GM19468 (cell line): Measurements from ENCODE around the gene CPT1A.

Source experiments
- ATAC-seq: cut with Tn5 transposase; IDR thresholded peaks from one replicate; pipeline ENCODE4 v1.9.1; 2021; ENCODE audit warnings: mild to moderate bottlenecking, moderate library complexity, moderate number of reproducible peaks; ENCODE audit not compliant: unreplicated experiment; ENCODE audit errors: extremely low read depth

CPT1A gene

GRCh38 chr11:68763926-68764657 lies 77.6 kb downstream of the CPT1A start:
- no peak for ATAC-seq

GRCh38 chr11:68763181-68763721 lies 78.5 kb downstream of the CPT1A start:
- ATAC-seq: no peak

GRCh38 chr11:68762481-68762880 lies 79.2 kb downstream of the CPT1A start:
- ATAC-seq: no peak

GRCh38 chr11:68761801-68762200 lies 79.9 kb downstream of the CPT1A start:
- ATAC-seq: no peak

- ATAC-seq: no peak
Measured at GRCh38 chr11:68759991-68760390, 81.7 kb downstream of the CPT1A start.

- no peak for ATAC-seq
Measured at GRCh38 chr11:68757711-68758110, 84.0 kb downstream of the CPT1A start.

- ATAC-seq: no peak
Measured at GRCh38 chr11:68756171-68756766, 85.4 kb downstream of the CPT1A start.

GRCh38 chr11:68753300-68753699 lies 88.4 kb downstream of the CPT1A start:
- ATAC-seq: no peak

- no peak for ATAC-seq
Measured at GRCh38 chr11:68751331-68751856, 90.3 kb downstream of the CPT1A start, which contains the start of gene TESMIN. Gene TESMIN (minus strand): TSS chr11:68751520. CDS start chr11:68750660, 860 bp downstream.

GRCh38 chr11:68751004-68751325 lies 90.8 kb downstream of the CPT1A start:
- no peak for ATAC-seq

GRCh38 chr11:68750195-68751003 lies 91.3 kb downstream of the CPT1A start:
- ATAC-seq: no peak

GRCh38 chr11:68749229-68750123 lies 92.2 kb downstream of the CPT1A start:
- ATAC-seq: no peak

- ATAC-seq: no peak
Measured at GRCh38 chr11:68748061-68748460, 93.7 kb downstream of the CPT1A start.

GRCh38 chr11:68743539-68743938 lies 98.2 kb downstream of the CPT1A start:
- no peak for ATAC-seq

GRCh38 chr11:68741463-68741862 lies 100.3 kb downstream of the CPT1A start:
- ATAC-seq: no peak

- ATAC-seq: no peak
Measured at GRCh38 chr11:68735646-68736045, 106.1 kb downstream of the CPT1A start.

GRCh38 chr11:68735125-68735524 lies 106.6 kb downstream of the CPT1A start:
- no peak for ATAC-seq

- no peak for ATAC-seq
Measured at GRCh38 chr11:68734111-68734510, 107.6 kb downstream of the CPT1A start.

GRCh38 chr11:68727783-68728182 lies 113.9 kb downstream of the CPT1A start:
- no peak for ATAC-seq

GRCh38 chr11:68724293-68724692 lies 117.4 kb downstream of the CPT1A start:
- no peak for ATAC-seq
